SK-N-SH treated with all-trans-retinoic acid at 6 μM for 48 hours (cell line): ENCODE results near the gene BFSP2.

ENCODE experiments used
- ESRRG ChIP-seq: fragments of 250-450 bp; sonication (Bioruptor Pico); IDR thresholded peaks from 2 replicates; pipeline ENCODE4 v1.6.1; 2021; ENCODE audit warnings: mild to moderate bottlenecking
- GLIS3 ChIP-seq: fragments of 250-450 bp; sonication (Bioruptor Pico); IDR thresholded peaks from 2 replicates; pipeline ENCODE4 v1.5.0; 2020; ENCODE audit warnings: mild to moderate bottlenecking, moderate library complexity
- ISL1 ChIP-seq: fragments of 250-450 bp; sonication (Bioruptor Pico); IDR thresholded peaks from 2 replicates; pipeline ENCODE4 v2.1.2; 2022; ENCODE audit warnings: mild to moderate bottlenecking, moderate library complexity
- OSR1 ChIP-seq: fragments of 250-450 bp; sonication (Bioruptor Pico); IDR thresholded peaks from 2 replicates; pipeline ENCODE4 v1.8.0; 2022; ENCODE audit warnings: moderate library complexity, mild to moderate bottlenecking, inconsistent platforms
- PPARA ChIP-seq: fragments of 250-450 bp; sonication (Bioruptor Pico); IDR thresholded peaks from 2 replicates; pipeline ENCODE4 v1.5.0; 2020; ENCODE audit warnings: mild to moderate bottlenecking, borderline replicate concordance
- RARB ChIP-seq: fragments of 250-450 bp; sonication (Bioruptor Pico); IDR thresholded peaks from 2 replicates; pipeline ENCODE4 v1.8.0; 2021; ENCODE audit warnings: mild to moderate bottlenecking, moderate library complexity
- SNAI2 ChIP-seq: fragments of 250-450 bp; sonication (Bioruptor Pico); IDR thresholded peaks from 2 replicates; pipeline ENCODE4 v1.5.0; 2020; ENCODE audit warnings: mild to moderate bottlenecking, moderate library complexity
- TCF4 ChIP-seq: fragments of 250-450 bp; sonication (Bioruptor Pico); IDR thresholded peaks from 2 replicates; pipeline ENCODE4 v1.8.0; 2021; ENCODE audit warnings: mild to moderate bottlenecking, moderate library complexity, borderline replicate concordance
- TSHZ2 ChIP-seq: fragments of 250-450 bp; sonication (Bioruptor Pico); IDR thresholded peaks from 2 replicates; pipeline ENCODE4 v1.5.0; 2020; ENCODE audit warnings: mild to moderate bottlenecking, moderate library complexity
- ZFP30 ChIP-seq: fragments of 450-650 bp; formaldehyde crosslinking; IDR thresholded peaks from 2 replicates; pipeline ENCODE4 v1.5.0; 2022; ENCODE audit warnings: mild to moderate bottlenecking, moderate library complexity
- ZNF8 ChIP-seq: fragments of 450-650 bp; formaldehyde crosslinking; IDR thresholded peaks from 2 replicates; pipeline ENCODE4 v1.5.0; 2020; ENCODE audit warnings: mild to moderate bottlenecking, moderate library complexity
- TF ChIP-seq, protein P1 (sequence below): fragments of 250-450 bp; sonication (Bioruptor Pico); IDR thresholded peaks from 2 replicates; pipeline ENCODE4 v1.8.0; 2020; ENCODE audit warnings: mild to moderate bottlenecking, moderate library complexity, borderline replicate concordance

DNA sequence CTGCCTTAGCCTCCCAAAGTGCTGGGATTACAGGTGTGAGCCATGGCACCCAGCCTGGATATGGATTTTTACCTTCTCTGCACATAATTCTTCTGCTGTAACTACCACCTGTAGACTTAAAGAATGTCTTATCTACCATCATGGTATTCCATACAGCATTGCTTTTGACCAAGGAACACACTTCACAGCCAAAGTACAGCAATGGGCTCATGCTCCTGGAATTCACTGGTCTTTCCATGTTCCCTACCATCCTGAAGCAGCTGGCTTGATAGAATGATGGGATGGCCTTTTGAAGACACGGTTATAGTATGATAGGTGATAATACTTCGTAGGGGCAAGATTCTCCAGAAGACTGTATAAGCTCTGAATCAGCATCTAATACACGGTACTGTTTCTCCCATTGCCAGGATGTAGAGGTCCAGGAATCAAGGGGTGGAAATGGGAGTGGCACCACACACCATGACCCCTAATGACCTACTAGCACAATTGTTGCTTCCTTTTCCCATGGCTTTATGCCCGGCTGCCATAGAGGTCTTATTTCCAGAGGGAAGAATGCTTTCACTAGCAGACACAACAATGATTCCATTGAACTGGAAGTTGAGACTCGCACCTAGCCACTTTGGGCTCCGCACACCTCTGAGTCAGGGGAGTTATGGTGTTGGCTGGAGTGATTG lies 112.7 kb downstream of the BFSP2 start:
- TF ChIP-seq SNAI2 (CRISPR knock-in tag) = no peak
- TF ChIP-seq ZNF8 (CRISPR knock-in tag) = no peak
- TF ChIP-seq ZFP30 (CRISPR knock-in tag) = no peak
- no peak for TF ChIP-seq TCF4 (CRISPR knock-in tag)
- TF ChIP-seq OSR1 (CRISPR knock-in tag) = no peak
- no peak for TF ChIP-seq ESRRG (CRISPR knock-in tag)
- TF ChIP-seq PPARA (CRISPR knock-in tag) = no peak
- TF ChIP-seq RARB (CRISPR knock-in tag) = no peak
- no peak for TF ChIP-seq GLIS3
- no peak for TF ChIP-seq TSHZ2 (CRISPR knock-in tag)
- TF ChIP-seq, protein P1, sequence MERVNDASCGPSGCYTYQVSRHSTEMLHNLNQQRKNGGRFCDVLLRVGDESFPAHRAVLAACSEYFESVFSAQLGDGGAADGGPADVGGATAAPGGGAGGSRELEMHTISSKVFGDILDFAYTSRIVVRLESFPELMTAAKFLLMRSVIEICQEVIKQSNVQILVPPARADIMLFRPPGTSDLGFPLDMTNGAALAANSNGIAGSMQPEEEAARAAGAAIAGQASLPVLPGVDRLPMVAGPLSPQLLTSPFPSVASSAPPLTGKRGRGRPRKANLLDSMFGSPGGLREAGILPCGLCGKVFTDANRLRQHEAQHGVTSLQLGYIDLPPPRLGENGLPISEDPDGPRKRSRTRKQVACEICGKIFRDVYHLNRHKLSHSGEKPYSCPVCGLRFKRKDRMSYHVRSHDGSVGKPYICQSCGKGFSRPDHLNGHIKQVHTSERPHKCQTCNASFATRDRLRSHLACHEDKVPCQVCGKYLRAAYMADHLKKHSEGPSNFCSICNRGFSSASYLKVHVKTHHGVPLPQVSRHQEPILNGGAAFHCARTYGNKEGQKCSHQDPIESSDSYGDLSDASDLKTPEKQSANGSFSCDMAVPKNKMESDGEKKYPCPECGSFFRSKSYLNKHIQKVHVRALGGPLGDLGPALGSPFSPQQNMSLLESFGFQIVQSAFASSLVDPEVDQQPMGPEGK (CRISPR knock-in tag) = no peak
- no peak for TF ChIP-seq ISL1 (CRISPR knock-in tag)
